Forelimb muscle (tissue), 1 donor: ENCODE results near the gene DPYD. TPM values are rescaled to one million over a fixed set of nuclear protein-coding genes. Genes with fewer than 3 reads are reported as not detected.
"Not testable (repeated sequence)": the region's sequence is repeated elsewhere in the genome, so short reads cannot be mapped to it uniquely, and the experiment has no call there.

Experiments
- DNase-seq: peaks from one replicate; pipeline ENCODE4 v3.0.0-alpha.2; 2013; ENCODE audit warnings: low read depth
- polyA plus RNA-seq: library from polyadenylated mRNA; unstranded; fragments of 120-200 nt; gene quantifications from one replicate; pipeline ENCODE4 v1.2.1, GENCODE V29; 2013; ENCODE audit not compliant: insufficient read length

DPYD gene
- polyA plus RNA-seq, 1 donor: 8.1 TPM

- DNase-seq: no peak
Measured at GRCh38 chr1:97277891-97278654, 642.8 kb downstream of the DPYD start.

- DNase-seq: peak; percentile 26
Measured at GRCh38 chr1:97271916-97272788, 648.7 kb downstream of the DPYD start.

GRCh38 chr1:97270508-97271307 is 650.1 kb downstream of the DPYD start:
- no peak for DNase-seq

- no peak for DNase-seq
Measured at GRCh38 chr1:97265630-97266029, 655.2 kb downstream of the DPYD start.

GRCh38 chr1:97262842-97263241 is 658.0 kb downstream of the DPYD start:
- DNase-seq: no peak

- no peak for DNase-seq
Measured at GRCh38 chr1:97258597-97258996, 662.2 kb downstream of the DPYD start.

GRCh38 chr1:97254731-97255463 is 665.9 kb downstream of the DPYD start:
- no peak for DNase-seq

GRCh38 chr1:97252925-97253324 is 667.9 kb downstream of the DPYD start:
- no peak for DNase-seq

GRCh38 chr1:97252076-97252475 is 668.8 kb downstream of the DPYD start:
- no peak for DNase-seq

- DNase-seq: no peak
Measured at GRCh38 chr1:97247196-97247595, 673.6 kb downstream of the DPYD start.

GRCh38 chr1:97245682-97246081 is 675.2 kb downstream of the DPYD start:
- no peak for DNase-seq

GRCh38 chr1:97245026-97245425 is 675.8 kb downstream of the DPYD start:
- DNase-seq: no peak

- DNase-seq: no peak
Measured at GRCh38 chr1:97243973-97244560, 676.8 kb downstream of the DPYD start.

GRCh38 chr1:97238816-97239215 is 682.0 kb downstream of the DPYD start:
- no peak for DNase-seq

GRCh38 chr1:97231354-97231753 is 689.5 kb downstream of the DPYD start:
- not testable (repeated sequence) for DNase-seq

GRCh38 chr1:97212671-97213070 is 708.2 kb downstream of the DPYD start:
- no peak for DNase-seq

GRCh38 chr1:97210307-97210706 is 710.5 kb downstream of the DPYD start:
- no peak for DNase-seq

GRCh38 chr1:97209381-97209957 is 711.4 kb downstream of the DPYD start:
- no peak for DNase-seq

- DNase-seq: no peak
Measured at GRCh38 chr1:97207868-97208267, 713.0 kb downstream of the DPYD start.

GRCh38 chr1:97204468-97204867 is 716.4 kb downstream of the DPYD start:
- DNase-seq: no peak
